ENCODE data around the gene GTF3C5.
A peak's percentile ranks its signal among the peaks of the same experiment; 100 is the strongest.

Gene GTF3C5

DNA sequence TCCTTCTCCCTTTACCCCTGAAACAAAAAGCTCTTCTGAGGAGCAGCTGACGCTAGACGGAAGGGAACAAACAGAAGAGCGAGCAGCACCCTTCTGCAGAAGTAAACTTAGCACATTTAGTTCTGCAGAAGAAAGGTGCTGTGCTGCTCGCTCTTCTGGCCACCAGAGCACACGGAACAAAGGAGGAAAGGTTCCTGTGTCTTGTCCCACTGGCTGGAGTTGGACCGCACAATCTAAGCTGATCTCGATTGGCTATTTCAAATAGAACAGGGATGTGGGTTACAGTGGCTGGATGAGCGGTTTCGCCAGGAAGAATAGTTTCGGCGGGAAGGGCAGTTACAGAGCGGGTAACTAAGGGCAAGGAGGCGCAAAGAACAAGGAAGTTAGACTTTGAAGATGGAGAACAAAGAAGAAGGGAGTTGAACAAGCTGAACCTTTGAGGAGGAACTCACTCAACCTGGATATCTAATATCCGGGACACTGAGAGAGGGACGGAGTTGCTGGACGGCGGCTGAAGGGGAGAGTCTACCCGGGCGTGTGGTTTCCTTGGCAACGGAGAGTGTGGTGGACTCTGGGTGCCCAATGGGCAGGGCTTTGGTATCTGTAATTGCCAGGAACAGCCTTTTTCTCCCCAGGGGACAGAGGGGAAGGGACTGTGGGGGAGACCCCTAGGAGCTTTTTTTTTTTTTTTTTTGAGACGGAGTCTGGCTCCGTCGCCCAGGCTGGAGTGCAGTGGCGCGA lies 7.1 kb downstream of the GTF3C5 start:
- TF ChIP-seq, protein P1, sequence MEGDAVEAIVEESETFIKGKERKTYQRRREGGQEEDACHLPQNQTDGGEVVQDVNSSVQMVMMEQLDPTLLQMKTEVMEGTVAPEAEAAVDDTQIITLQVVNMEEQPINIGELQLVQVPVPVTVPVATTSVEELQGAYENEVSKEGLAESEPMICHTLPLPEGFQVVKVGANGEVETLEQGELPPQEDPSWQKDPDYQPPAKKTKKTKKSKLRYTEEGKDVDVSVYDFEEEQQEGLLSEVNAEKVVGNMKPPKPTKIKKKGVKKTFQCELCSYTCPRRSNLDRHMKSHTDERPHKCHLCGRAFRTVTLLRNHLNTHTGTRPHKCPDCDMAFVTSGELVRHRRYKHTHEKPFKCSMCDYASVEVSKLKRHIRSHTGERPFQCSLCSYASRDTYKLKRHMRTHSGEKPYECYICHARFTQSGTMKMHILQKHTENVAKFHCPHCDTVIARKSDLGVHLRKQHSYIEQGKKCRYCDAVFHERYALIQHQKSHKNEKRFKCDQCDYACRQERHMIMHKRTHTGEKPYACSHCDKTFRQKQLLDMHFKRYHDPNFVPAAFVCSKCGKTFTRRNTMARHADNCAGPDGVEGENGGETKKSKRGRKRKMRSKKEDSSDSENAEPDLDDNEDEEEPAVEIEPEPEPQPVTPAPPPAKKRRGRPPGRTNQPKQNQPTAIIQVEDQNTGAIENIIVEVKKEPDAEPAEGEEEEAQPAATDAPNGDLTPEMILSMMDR (IDR thresholded peaks at IDR 0.05), result no peak

DNA sequence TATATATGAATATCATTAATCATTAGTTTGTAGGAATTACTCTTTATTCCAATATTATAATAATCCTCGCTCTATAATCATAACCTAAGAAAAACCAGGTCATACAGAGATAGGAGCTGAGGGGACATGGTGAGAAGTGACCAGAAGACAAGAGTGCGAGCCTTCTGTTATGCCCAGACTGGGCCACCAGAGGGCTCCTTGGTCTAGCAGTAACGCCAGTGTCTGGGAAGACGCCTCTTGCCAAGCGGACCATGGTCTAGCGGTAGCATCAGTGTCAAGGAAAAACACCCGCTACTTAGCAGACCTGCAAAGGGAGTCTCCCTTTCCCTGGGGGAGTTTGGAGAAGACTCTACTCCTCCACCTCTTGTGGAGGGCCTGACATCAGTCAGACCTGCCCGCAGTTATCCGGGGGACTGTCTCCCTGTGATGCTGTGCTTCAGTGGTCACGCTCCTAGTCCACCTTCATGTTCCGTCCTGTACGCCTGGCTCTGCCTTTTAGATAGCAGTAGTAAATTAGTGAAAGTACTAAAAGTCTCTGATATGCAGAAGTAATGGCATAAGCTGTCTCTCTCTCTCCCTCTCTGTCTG lies 10.2 kb downstream of the GTF3C5 start:
- TF ChIP-seq, protein P1 (IDR thresholded peaks at IDR 0.05), result peak; percentile 57

DNA sequence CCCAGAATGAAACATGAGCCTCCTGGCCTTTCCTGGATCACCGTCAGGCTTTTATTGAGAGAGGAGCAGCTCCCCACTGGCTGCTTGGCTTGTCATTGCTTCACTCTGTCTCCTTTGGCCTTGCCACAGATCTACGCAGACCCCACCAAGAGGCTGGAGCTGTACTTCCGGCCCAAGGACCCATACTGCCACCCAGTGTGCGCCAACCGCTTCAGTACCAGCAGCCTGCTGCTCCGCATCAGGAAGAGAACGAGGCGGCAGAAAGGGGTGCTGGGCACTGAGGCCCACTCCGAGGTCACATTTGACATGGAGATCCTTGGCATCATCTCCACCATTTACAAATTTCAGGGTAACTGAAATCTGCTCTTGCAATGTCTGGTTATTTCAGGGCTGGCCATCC lies 11.2 kb downstream of the GTF3C5 start:
- TF ChIP-seq, protein P1 (IDR thresholded peaks at IDR 0.05), result no peak

DNA sequence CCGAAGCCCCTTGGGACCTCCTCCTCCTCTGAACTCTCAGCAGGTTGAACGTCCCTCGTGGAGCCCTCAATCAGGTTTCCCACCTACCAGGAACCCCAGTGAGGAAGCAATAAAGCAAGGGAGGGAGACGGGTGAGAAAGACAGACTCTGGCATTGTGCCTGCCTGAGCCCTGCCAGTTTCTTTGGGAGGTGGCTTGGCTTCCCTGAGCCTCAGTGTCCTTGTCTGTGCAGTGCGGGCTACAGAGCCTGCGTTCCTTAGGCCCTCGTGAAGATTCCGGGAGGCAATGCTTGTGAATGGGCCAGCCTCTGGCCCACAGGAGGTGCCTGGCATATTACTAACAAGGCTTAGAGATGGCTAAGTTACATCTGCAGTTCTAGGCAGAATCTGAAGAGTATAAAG lies 11.9 kb downstream of the GTF3C5 start:
- TF ChIP-seq, protein P1 (IDR thresholded peaks at IDR 0.05), result no peak

DNA sequence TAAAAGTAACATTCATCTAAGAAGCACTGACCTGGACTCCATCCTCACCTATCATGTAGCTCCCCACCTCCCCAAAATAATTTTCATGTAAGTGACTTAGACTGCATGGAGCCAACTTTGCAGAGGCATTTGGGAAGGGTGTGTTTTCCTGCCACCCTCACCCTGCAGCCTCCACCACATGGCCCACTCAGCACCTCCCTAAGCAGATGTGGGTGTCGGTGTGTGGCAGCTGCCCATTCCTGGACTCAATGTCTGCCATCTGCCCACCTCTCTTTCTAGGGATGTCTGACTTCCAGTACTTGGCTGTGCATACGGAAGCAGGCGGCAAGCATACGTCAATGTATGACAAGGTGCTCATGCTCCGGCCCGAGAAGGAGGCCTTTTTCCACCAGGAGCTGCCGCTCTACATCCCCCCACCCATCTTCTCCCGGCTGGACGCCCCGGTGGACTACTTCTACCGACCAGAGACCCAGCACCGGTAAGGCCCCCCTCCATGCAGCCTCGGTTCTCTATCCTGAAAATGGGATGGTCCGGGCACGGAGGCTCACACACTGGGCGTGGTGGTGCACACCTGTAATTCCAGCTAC lies 12.7 kb downstream of the GTF3C5 start:
- TF ChIP-seq, protein P1 (IDR thresholded peaks at IDR 0.05), result no peak

DNA sequence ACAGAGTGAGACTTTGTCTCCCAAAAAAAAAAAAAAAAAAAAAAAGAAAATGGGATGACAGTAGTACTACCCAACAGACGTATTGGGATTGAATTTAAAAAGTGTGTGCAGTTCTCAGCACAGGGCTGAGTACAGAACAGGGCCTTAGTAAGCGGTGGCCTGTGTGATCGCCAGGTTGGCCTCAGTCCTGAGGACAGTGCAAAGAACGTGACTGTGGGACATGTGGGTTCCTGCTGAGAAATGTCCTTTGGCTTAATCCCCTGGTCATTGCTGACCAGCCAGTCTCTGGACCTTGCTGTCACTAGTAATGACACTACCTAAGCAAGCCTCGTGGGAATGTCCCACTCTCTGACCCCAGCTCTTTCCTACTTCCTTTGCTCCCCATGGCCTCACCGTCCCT lies 13.3 kb downstream of the GTF3C5 start:
- TF ChIP-seq, protein P1 (IDR thresholded peaks at IDR 0.05), result no peak

DNA sequence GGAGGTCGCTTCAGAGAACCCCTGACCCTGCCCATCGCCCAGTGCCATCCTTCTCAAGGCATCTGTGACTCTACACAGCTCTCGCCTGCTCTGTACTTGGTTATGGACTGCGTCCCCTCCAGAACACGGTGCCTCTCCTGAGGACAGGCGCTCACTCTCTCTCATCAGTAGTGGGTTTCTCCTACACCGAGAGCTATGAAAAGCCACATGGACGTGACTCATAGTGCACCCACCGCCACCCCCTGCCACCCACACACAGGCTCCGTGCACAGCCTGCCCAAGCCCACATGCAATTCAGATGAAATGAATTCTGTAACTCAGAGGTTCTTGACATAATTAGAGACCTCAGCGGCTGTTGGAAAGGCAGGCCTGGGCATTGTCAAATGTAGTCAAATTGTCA lies 13.9 kb downstream of the GTF3C5 start:
- TF ChIP-seq, protein P1 (IDR thresholded peaks at IDR 0.05), result no peak
